ENCODE data around the gene ANKRD23.

DNA sequence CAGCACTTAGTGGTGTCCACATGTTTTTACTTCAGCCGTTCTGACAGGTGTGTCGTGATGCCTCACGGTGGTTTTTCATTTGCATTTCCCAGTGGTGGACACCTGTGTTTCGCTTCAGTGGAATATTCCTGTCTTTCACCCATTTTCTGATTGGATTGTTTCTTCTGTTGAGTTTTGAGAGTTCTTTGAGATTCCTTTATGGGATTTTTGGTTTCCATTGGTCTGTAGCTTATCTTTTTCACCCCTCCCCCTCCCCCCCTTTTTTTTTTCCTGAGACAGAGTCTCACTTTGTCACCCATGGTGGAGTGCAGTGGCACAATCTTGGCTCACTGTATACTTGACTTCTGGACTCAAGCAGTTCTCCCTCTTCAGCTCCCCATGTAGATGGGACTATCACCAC is 8.0 kb downstream of the ANKRD23 start:
- TF ChIP-seq, protein P1, sequence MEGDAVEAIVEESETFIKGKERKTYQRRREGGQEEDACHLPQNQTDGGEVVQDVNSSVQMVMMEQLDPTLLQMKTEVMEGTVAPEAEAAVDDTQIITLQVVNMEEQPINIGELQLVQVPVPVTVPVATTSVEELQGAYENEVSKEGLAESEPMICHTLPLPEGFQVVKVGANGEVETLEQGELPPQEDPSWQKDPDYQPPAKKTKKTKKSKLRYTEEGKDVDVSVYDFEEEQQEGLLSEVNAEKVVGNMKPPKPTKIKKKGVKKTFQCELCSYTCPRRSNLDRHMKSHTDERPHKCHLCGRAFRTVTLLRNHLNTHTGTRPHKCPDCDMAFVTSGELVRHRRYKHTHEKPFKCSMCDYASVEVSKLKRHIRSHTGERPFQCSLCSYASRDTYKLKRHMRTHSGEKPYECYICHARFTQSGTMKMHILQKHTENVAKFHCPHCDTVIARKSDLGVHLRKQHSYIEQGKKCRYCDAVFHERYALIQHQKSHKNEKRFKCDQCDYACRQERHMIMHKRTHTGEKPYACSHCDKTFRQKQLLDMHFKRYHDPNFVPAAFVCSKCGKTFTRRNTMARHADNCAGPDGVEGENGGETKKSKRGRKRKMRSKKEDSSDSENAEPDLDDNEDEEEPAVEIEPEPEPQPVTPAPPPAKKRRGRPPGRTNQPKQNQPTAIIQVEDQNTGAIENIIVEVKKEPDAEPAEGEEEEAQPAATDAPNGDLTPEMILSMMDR (IDR thresholded peaks at IDR 0.05) = no peak
- no peak for TF ChIP-seq POLR2AphosphoS5 (IDR thresholded peaks at IDR 0.05; ENCODE audit: insufficient read depth in 1 of 2, low read depth in 1 of 2)

All from vagina (tissue), 2 donors.